ENCODE measurements around the gene ADAM8. TPM values are rescaled to one million over a fixed set of nuclear protein-coding genes. Genes with fewer than 3 reads are reported as not detected.

The ADAM8 gene
- polyA plus RNA-seq, 1 of the 3 experiments (the other 2 are of a cell fraction), result 1.7 TPM

DNA sequence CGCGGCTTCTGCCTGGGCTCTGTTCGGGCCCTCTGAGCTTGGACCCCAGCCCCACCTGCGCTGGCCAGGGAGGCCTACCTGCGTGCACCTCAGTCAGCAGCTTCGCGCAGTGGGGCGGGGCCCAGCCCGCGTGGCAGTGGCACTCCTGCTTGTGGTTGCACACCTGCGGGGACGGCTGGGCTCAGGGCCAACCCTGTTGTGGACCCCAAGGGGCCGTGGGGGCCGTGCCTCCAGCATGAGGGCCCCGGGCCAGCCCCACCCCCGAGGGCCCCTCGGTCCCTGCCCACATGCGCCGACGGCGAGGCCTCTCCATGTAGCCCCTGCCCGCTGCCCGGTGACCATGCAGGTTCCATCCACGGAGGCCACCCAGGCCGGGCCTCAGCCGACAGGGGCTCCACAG lies 7.3 kb downstream of the ADAM8 start:
- H3K4me2 ChIP-seq, result no peak overlapping the region
- H3K9me2 ChIP-seq, result no peaks in the 10 kb centered on the region
- H3K4me3 ChIP-seq (ENCODE audit: low read depth in 2 of 2, low read length in 1 of 2), result no peak overlapping the region
- CTCF ChIA-PET, result no interaction called here
- POLR2A ChIA-PET, result no interaction called here
- H3K36me3 ChIP-seq (replicated peaks in 1 of 2; ENCODE audit: control insufficient read depth in 1 of 2, insufficient read depth in 2 of 2, low read length in 1 of 2), result no peaks in the 10 kb centered on the region
- no peaks in the 10 kb centered on the region for H3K4me1 ChIP-seq (ENCODE audit: control insufficient read depth in 1 of 2, insufficient read depth in 2 of 2, low read depth in 1 of 2, low read length in 1 of 2)
- no peak for DNase-seq
- H2AFZ ChIP-seq (ENCODE audit: low read depth), result no peak overlapping the region
- no peaks in the 10 kb centered on the region for H3K79me2 ChIP-seq (ENCODE audit: insufficient read depth)
- 78% methylated on average over 15 of the region's 26 CpGs for WGBS (ENCODE audit: low lambda C conversion rate)
- no peak overlapping the region for H3K9ac ChIP-seq
- no peak for TF ChIP-seq FOSL2 (IDR thresholded peaks at IDR 0.05; ENCODE audit: borderline replicate concordance, low read depth)
- no peaks in the 10 kb centered on the region for H3K9me3 ChIP-seq
- H3K27me3 ChIP-seq (ENCODE audit: insufficient read depth), result no peaks in the 10 kb centered on the region
- no peak overlapping the region for H3K27ac ChIP-seq (ENCODE audit: low read depth in 2 of 2, low read length in 1 of 2)
- H4K20me1 ChIP-seq (ENCODE audit: insufficient read depth), result no peaks in the 10 kb centered on the region
- no peaks in the 10 kb centered on the region for H3F3A ChIP-seq (replicated peaks; ENCODE audit: insufficient read depth)

DNA sequence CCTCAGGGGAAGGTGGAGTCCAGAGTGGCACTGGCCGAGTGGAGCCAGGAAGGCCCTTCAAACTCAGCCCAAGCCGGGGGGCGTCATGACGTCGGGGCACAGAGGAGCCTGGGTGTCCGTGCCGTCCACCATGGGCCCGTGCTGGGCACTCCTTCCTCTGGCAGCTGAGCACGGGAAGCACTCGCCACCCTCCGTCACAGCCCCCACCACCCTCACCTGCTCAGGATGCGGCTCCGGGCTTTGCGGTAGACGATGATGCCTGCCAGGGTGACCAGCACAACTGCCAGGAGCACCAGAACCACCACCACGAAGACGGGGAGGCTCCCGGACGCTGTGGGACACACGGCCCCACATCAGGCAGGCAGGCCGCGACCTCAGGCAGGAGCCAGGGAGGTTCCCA lies 8.1 kb downstream of the ADAM8 start:
- POLR2A ChIA-PET, result no interaction called here
- TF ChIP-seq NRF1 (IDR thresholded peaks at IDR 0.05; ENCODE audit: low read depth, low read length) (no peak), CHD2 (IDR thresholded peaks at IDR 0.05; ENCODE audit: low read length, partially characterized antibody) (no peak), POLR2AphosphoS5 (IDR thresholded peaks at IDR 0.05; ENCODE audit: low read depth, low read length) (no peak), FOXM1 (IDR thresholded peaks at IDR 0.05; ENCODE audit: low read depth) (no peak), TEAD4 (IDR thresholded peaks at IDR 0.05; ENCODE audit: borderline replicate concordance, insufficient read depth) (no peak), RCOR1 (IDR thresholded peaks at IDR 0.05; ENCODE audit: low read length) (no peak), FOSL2 (IDR thresholded peaks at IDR 0.05; ENCODE audit: borderline replicate concordance, low read depth) (no peak), NFIC (IDR thresholded peaks at IDR 0.05; ENCODE audit: borderline replicate concordance) (no peak), YY1 (IDR thresholded peaks at IDR 0.05; ENCODE audit: low read depth) (no peak), TAF1 (IDR thresholded peaks at IDR 0.05; ENCODE audit: borderline replicate concordance, low read depth, low read length) (no peak), EP300 (IDR thresholded peaks at IDR 0.05; ENCODE audit: borderline replicate concordance in 1 of 2, low read depth in 1 of 2, low read length in 1 of 2) (no peak), FOXJ3 (CRISPR knock-in tag; IDR thresholded peaks at IDR 0.05) (no peak), EZH2phosphoT487 (IDR thresholded peaks at IDR 0.05; ENCODE audit: borderline replicate concordance, low read depth) (no peak), MEF2A (IDR thresholded peaks at IDR 0.05; ENCODE audit: borderline replicate concordance, low read depth) (no peak)
- TF ChIP-seq, protein P1, sequence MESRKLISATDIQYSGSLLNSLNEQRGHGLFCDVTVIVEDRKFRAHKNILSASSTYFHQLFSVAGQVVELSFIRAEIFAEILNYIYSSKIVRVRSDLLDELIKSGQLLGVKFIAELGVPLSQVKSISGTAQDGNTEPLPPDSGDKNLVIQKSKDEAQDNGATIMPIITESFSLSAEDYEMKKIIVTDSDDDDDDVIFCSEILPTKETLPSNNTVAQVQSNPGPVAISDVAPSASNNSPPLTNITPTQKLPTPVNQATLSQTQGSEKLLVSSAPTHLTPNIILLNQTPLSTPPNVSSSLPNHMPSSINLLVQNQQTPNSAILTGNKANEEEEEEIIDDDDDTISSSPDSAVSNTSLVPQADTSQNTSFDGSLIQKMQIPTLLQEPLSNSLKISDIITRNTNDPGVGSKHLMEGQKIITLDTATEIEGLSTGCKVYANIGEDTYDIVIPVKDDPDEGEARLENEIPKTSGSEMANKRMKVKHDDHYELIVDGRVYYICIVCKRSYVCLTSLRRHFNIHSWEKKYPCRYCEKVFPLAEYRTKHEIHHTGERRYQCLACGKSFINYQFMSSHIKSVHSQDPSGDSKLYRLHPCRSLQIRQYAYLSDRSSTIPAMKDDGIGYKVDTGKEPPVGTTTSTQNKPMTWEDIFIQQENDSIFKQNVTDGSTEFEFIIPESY (IDR thresholded peaks at IDR 0.05; ENCODE audit: borderline replicate concordance, low read depth), result no peak
- TF ChIP-seq, protein P2, sequence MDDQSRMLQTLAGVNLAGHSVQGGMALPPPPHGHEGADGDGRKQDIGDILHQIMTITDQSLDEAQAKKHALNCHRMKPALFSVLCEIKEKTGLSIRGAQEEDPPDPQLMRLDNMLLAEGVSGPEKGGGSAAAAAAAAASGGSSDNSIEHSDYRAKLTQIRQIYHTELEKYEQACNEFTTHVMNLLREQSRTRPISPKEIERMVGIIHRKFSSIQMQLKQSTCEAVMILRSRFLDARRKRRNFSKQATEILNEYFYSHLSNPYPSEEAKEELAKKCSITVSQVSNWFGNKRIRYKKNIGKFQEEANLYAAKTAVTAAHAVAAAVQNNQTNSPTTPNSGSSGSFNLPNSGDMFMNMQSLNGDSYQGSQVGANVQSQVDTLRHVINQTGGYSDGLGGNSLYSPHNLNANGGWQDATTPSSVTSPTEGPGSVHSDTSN (IDR thresholded peaks at IDR 0.05), result no peak
- TF ChIP-seq, protein P3, sequence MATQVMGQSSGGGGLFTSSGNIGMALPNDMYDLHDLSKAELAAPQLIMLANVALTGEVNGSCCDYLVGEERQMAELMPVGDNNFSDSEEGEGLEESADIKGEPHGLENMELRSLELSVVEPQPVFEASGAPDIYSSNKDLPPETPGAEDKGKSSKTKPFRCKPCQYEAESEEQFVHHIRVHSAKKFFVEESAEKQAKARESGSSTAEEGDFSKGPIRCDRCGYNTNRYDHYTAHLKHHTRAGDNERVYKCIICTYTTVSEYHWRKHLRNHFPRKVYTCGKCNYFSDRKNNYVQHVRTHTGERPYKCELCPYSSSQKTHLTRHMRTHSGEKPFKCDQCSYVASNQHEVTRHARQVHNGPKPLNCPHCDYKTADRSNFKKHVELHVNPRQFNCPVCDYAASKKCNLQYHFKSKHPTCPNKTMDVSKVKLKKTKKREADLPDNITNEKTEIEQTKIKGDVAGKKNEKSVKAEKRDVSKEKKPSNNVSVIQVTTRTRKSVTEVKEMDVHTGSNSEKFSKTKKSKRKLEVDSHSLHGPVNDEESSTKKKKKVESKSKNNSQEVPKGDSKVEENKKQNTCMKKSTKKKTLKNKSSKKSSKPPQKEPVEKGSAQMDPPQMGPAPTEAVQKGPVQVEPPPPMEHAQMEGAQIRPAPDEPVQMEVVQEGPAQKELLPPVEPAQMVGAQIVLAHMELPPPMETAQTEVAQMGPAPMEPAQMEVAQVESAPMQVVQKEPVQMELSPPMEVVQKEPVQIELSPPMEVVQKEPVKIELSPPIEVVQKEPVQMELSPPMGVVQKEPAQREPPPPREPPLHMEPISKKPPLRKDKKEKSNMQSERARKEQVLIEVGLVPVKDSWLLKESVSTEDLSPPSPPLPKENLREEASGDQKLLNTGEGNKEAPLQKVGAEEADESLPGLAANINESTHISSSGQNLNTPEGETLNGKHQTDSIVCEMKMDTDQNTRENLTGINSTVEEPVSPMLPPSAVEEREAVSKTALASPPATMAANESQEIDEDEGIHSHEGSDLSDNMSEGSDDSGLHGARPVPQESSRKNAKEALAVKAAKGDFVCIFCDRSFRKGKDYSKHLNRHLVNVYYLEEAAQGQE (IDR thresholded peaks at IDR 0.05; ENCODE audit: low read depth, low read length), result no peak
- TF ChIP-seq, protein P4, sequence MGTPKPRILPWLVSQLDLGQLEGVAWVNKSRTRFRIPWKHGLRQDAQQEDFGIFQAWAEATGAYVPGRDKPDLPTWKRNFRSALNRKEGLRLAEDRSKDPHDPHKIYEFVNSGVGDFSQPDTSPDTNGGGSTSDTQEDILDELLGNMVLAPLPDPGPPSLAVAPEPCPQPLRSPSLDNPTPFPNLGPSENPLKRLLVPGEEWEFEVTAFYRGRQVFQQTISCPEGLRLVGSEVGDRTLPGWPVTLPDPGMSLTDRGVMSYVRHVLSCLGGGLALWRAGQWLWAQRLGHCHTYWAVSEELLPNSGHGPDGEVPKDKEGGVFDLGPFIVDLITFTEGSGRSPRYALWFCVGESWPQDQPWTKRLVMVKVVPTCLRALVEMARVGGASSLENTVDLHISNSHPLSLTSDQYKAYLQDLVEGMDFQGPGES (IDR thresholded peaks at IDR 0.05; ENCODE audit: low read depth, low read length), result no peak
- TF ChIP-seq, protein P5, sequence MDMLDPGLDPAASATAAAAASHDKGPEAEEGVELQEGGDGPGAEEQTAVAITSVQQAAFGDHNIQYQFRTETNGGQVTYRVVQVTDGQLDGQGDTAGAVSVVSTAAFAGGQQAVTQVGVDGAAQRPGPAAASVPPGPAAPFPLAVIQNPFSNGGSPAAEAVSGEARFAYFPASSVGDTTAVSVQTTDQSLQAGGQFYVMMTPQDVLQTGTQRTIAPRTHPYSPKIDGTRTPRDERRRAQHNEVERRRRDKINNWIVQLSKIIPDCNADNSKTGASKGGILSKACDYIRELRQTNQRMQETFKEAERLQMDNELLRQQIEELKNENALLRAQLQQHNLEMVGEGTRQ (IDR thresholded peaks at IDR 0.05; ENCODE audit: borderline replicate concordance, low read depth, low read length), result no peak
- H3K27ac ChIP-seq (ENCODE audit: low read depth in 2 of 2, low read length in 1 of 2), result no peak overlapping the region
- 97% methylated on average over 5 of the region's 22 CpGs for WGBS (ENCODE audit: low lambda C conversion rate)
- no peaks in the 10 kb centered on the region for H3K36me3 ChIP-seq (replicated peaks in 1 of 2; ENCODE audit: control insufficient read depth in 1 of 2, insufficient read depth in 2 of 2, low read length in 1 of 2)
- no peak for DNase-seq
- no peaks in the 10 kb centered on the region for H3K9me3 ChIP-seq
- H3K79me2 ChIP-seq (ENCODE audit: insufficient read depth), result no peaks in the 10 kb centered on the region
- H3K4me3 ChIP-seq (ENCODE audit: low read depth in 2 of 2, low read length in 1 of 2), result no peak overlapping the region
- no peak overlapping the region for H3K9ac ChIP-seq
- no peaks in the 10 kb centered on the region for H4K20me1 ChIP-seq (ENCODE audit: insufficient read depth)
- no peaks in the 10 kb centered on the region for H3K27me3 ChIP-seq (ENCODE audit: insufficient read depth)
- no peak overlapping the region for H2AFZ ChIP-seq (ENCODE audit: low read depth)
- no peak overlapping the region for H3K4me2 ChIP-seq
- no peaks in the 10 kb centered on the region; a peak in 1 of 4 replicates for H3K4me1 ChIP-seq (ENCODE audit: control insufficient read depth in 1 of 2, insufficient read depth in 2 of 2, low read depth in 1 of 2, low read length in 1 of 2)
- H3K9me2 ChIP-seq, result no peaks in the 10 kb centered on the region
- CTCF ChIA-PET, result no interaction called here
- H3F3A ChIP-seq (replicated peaks; ENCODE audit: insufficient read depth), result no peaks in the 10 kb centered on the region
